Measurements from ENCODE around the gene PRICKLE2.

DNA sequence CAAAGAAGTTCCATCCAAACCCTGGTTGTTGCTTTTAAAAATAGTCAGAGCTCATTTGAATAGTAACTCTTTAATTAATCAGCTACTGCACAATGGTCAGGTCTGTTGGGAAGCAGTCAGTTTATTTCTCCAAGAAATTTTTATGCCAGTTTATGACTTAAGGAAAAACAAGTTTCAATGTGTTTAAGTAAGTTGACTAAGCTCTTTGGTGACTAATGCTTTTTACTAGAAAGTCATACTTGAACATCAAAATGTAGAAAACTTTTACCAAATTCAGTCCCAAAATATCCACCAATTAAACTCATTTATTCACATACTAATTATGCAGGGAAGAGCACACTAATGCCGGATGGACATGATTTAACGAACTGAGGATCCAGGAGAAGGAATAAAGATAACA lies 22.1 kb downstream of the PRICKLE2 start:
- TF ChIP-seq POLR2A (IDR thresholded peaks at IDR 0.05), result no peak
- TF ChIP-seq, protein P1, sequence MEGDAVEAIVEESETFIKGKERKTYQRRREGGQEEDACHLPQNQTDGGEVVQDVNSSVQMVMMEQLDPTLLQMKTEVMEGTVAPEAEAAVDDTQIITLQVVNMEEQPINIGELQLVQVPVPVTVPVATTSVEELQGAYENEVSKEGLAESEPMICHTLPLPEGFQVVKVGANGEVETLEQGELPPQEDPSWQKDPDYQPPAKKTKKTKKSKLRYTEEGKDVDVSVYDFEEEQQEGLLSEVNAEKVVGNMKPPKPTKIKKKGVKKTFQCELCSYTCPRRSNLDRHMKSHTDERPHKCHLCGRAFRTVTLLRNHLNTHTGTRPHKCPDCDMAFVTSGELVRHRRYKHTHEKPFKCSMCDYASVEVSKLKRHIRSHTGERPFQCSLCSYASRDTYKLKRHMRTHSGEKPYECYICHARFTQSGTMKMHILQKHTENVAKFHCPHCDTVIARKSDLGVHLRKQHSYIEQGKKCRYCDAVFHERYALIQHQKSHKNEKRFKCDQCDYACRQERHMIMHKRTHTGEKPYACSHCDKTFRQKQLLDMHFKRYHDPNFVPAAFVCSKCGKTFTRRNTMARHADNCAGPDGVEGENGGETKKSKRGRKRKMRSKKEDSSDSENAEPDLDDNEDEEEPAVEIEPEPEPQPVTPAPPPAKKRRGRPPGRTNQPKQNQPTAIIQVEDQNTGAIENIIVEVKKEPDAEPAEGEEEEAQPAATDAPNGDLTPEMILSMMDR (IDR thresholded peaks at IDR 0.05), result no peak

All from testis (tissue), 2 donors.